Suprapubic skin (tissue), 3 donors: Measurements from ENCODE around the gene MEF2A.

Source experiments
- CTCF ChIP-seq, 2 donors: fragments of 200-600 bp in 1 of 2; fragments of 450-650 bp in 1 of 2; sonication (generic) in 1 of 2; IDR thresholded peaks; one replicate each; pipeline ENCODE4 v1.5.1; 2016 to 2019; ENCODE audit warnings: antibody characterized with exemption in 2 of 2, mild to moderate bottlenecking in 1 of 2, moderate library complexity in 1 of 2
- POLR2A ChIP-seq, 2 donors: fragments of 450-650 bp; IDR thresholded peaks; one replicate each; pipeline ENCODE4 v1.6.1; 2017; ENCODE audit warnings: antibody characterized with exemption in 2 of 2, mild to moderate bottlenecking in 2 of 2, moderate library complexity in 2 of 2

- TF ChIP-seq CTCF (IDR thresholded peaks at IDR 0.05) (no peak), POLR2A (IDR thresholded peaks at IDR 0.05) (no peak)
These were observed 127.0 kb downstream of the MEF2A start for GRCh38 chr15:99692825-99693224.
